Esophagus squamous epithelium (tissue), 5 donors: ENCODE results near the gene SLC25A46. TPM values are rescaled to one million over a fixed set of nuclear protein-coding genes. Genes with fewer than 3 reads are reported as not detected.
"Not testable (repeated sequence)": the region's sequence is repeated elsewhere in the genome, so short reads cannot be mapped to it uniquely, and the experiment has no call there.

ENCODE experiments used
- DNase-seq: peaks from one replicate; lab custom pipeline; 2025; lab: John Stamatoyannopoulos, UW
- H3K27ac ChIP-seq, 4 donors: fragments of 200-600 bp; sonication (generic); one replicate each; pipeline ENCODE4 v1.5.1; 2016 to 2019; ENCODE audit warnings: mild to moderate bottlenecking in 1 of 4
- H3K27me3 ChIP-seq, 4 donors: fragments of 200-600 bp; sonication (generic); 1 replicate in 3 of 4; 2 replicates in 1 of 4; pipeline versions ENCODE4 v1.5.1 to v1.6.0; 2017 to 2021; ENCODE audit warnings: antibody characterized with exemption in 1 of 4
- H3K36me3 ChIP-seq, 3 donors: fragments of 200-600 bp; sonication (generic); one replicate each; pipeline ENCODE4 v1.5.1; 2016 to 2019
- H3K4me1 ChIP-seq, 3 donors: fragments of 200-600 bp; sonication (generic); one replicate each; pipeline ENCODE4 v1.5.1; 2017 to 2019
- H3K4me3 ChIP-seq, 4 donors: fragments of 200-600 bp; sonication (generic); 1 replicate in 3 of 4; 2 replicates in 1 of 4; pipeline ENCODE4 v1.5.1; 2016 to 2019; ENCODE audit warnings: mild to moderate bottlenecking in 2 of 4, moderate library complexity in 1 of 4
- H3K9me3 ChIP-seq, 3 donors: fragments of 200-600 bp; sonication (generic); one replicate each; pipeline ENCODE4 v1.5.1; 2016 to 2019
- CTCF ChIP-seq, 6 experiments: fragments of 450-650 bp in 4 of 6; fragments of 200-600 bp in 2 of 6; sonication (generic) in 2 of 6; IDR thresholded peaks; one replicate each; pipeline ENCODE4 v1.5.1; 2016 to 2019; ENCODE audit warnings: antibody characterized with exemption in 6 of 6, mild to moderate bottlenecking in 4 of 6, moderate library complexity in 4 of 6
- POLR2A ChIP-seq, 4 donors: fragments of 450-650 bp; IDR thresholded peaks; one replicate each; pipeline ENCODE4 v1.6.1; 2017; ENCODE audit warnings: antibody characterized with exemption in 4 of 4, mild to moderate bottlenecking in 4 of 4, moderate library complexity in 3 of 4
- whole genome bisulfite sequencing, 2 donors: methylation state at CpG; one replicate each; pipeline ENCODE4 v1.1.5; 2018; 5-methylcytosine and 5-hydroxymethylcytosine counted together
- intact Hi-C: fragments of 100-400 bp; cut with DNase I; formaldehyde crosslinking; loops from one replicate; pipeline ENCODE4 v1.15.0; 2022
- total RNA-seq, 4 donors: library from RNA; depleted of rRNA; stranded (reverse); fragments of >200 nt; gene quantifications; one replicate each; pipeline ENCODE4 v1.1.0, GENCODE V29; 2016
- donor health status: DM: yes; HTN: yes; CAD: no.

Gene SLC25A46
- 10 to 100 TPM; 24.6 to 56.0 (median 49.0) TPM for total RNA-seq

DNA sequence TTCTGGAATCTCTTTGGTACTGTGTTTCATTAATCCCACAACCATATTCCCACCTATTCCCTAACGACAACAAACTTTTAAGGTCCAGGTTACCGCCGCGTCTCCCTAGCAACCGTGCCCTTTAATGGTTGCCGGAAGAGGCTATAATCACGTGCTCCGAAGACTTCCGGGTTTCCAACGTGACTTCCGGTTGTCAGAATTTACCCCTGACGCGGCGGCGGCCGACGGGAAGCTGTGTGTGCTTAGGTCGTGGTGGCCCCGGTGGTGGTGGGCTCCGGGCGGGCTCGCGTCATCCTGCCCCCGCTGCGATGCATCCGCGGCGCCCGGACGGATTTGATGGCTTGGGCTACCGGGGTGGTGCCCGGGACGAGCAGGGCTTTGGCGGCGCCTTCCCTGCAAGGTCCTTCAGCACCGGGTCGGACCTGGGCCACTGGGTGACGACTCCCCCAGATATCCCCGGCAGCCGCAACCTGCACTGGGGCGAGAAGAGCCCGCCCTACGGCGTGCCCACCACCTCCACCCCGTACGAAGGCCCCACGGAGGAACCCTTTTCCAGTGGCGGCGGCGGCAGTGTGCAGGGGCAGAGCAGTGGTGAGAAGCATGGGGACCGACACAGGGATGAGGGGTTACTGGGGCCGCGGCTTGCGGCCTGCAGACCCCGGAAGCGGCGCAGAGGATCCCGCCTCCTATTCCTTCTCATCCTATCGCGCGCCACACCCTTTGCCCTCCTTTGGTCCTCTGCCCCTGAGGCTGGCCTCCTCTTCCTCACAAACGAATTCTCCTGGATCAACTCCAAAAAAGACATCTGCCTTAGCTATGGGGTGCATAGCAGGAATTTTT lies at the start of gene SLC25A46:
TSS of gene SLC25A46 (plus strand) at position 196 of the 840 bp plus-strand sequence. CDS start at position 309, 113 bp downstream.
- DNase-seq = peak; percentile 57
- TF ChIP-seq POLR2A (IDR thresholded peaks at IDR 0.05) (peak in 2 of 4 donors; percentile 61 to 63), CTCF (IDR thresholded peaks at IDR 0.05) (peak in 1 of 6 experiments; percentile 1)

GRCh38 chr5:110690587-110690986 lies 48.2 kb upstream of the SLC25A46 start:
- H3K27me3 ChIP-seq, DNase-seq, H3K27ac ChIP-seq, intact Hi-C loops, H3K4me3 ChIP-seq, H3K9me3 ChIP-seq, H3K4me1 ChIP-seq, H3K36me3 ChIP-seq: not testable (repeated sequence)
- 75 to 82% methylated on average over 1 of the region's 1 CpG for WGBS, 2 donors

More for the DNA sequence above, at the start of gene SLC25A46:
- H3K4me3 ChIP-seq = peak within 1 kb of the TSS; percentile 76 to 100 (median 90)
- peaks cover 6 to 27% (median 14%) of the 10 kb centered on the region in 3 donors for H3K4me1 ChIP-seq
- H3K27me3 ChIP-seq = peaks cover 0 to 1% (median 0%) of the 10 kb centered on the region in 4 donors
- H3K27ac ChIP-seq = peak within 1 kb of the TSS; percentile 87 to 92 (median 90)
- H3K9me3 ChIP-seq = no peaks in the 10 kb centered on the region
- H3K36me3 ChIP-seq = peaks cover 0 to under 1% (median 0%) of the 10 kb centered on the region in 3 donors
- 0 to 1% methylated on average over 17 to 25 of the region's 62 CpGs for WGBS, 2 donors
- intact Hi-C loops = no loop called here

DNA sequence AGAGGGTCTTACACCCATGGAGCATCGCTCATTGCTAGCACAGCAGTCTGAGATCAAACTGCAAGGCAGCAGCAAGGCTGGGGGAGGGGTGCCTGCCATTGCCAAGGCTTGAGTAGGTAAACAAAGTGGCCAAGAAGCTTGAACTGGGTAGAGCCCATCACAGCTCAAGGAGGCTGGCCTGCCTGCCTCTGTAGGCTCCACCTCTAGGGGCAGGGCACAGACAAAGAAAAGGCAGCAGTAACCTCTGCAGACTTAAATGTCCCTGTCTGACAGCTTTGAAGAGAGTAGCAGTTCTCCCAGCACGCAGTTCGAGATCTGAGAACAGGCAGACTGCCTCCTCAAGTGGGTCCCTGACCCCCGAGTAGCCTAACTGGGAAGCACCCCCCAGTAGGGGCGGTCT lies 46.1 kb upstream of the SLC25A46 start:
- H3K36me3 ChIP-seq, H3K9me3 ChIP-seq, H3K27me3 ChIP-seq, intact Hi-C loops, H3K27ac ChIP-seq, DNase-seq, H3K4me1 ChIP-seq, H3K4me3 ChIP-seq: not testable (repeated sequence)
- WGBS, 2 donors = 71 to 94% methylated on average over 3 to 4 of the region's 5 CpGs

DNA sequence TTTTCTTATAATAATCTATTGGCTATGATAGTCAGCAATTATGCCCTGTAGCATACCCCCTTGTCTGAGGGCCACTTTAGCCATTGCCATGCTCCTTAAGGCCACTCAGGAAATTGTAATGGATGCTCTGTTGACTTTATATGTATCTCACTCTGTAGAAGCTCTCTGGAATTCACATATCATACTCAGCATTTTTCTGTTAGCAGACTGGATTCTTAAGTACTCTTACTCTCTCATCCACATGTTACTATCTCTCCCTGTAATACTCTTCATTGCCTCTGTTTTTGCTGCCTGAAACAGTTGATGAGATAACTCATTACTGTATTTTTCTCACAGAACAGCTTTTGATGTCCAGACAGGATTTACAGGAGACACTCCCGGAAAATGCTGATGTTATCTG lies 36.5 kb upstream of the SLC25A46 start:
- H3K36me3 ChIP-seq = no peaks in the 10 kb centered on the region
- H3K27me3 ChIP-seq = no peaks in the 10 kb centered on the region
- no peak overlapping the region for H3K27ac ChIP-seq
- no peaks in the 10 kb centered on the region for H3K9me3 ChIP-seq
- intact Hi-C loops = no loop called here
- TF ChIP-seq CTCF (IDR thresholded peaks at IDR 0.05) (no peak), POLR2A (IDR thresholded peaks at IDR 0.05) (no peak)
- WGBS, 2 donors = 56 to 60% methylated on average over 1 of the region's 1 CpG
- DNase-seq = no peak
- no peak overlapping the region for H3K4me3 ChIP-seq
- H3K4me1 ChIP-seq = no peaks in the 10 kb centered on the region

GRCh38 chr5:110702704-110703103 lies 36.1 kb upstream of the SLC25A46 start:
- intact Hi-C loops = no loop called here
- DNase-seq = no peak
- Histone ChIP-seq H3K9me3 (no peaks in the 10 kb centered on the region), H3K27ac (no peak overlapping the region), H3K4me3 (no peak overlapping the region), H3K27me3 (no peaks in the 10 kb centered on the region), H3K36me3 (no peaks in the 10 kb centered on the region), H3K4me1 (no peaks in the 10 kb centered on the region)
- 43 to 50% methylated on average over 3 of the region's 3 CpGs for WGBS, 2 donors
- TF ChIP-seq POLR2A (IDR thresholded peaks at IDR 0.05) (no peak), CTCF (IDR thresholded peaks at IDR 0.05) (no peak)

GRCh38 chr5:110703481-110703880 lies 35.3 kb upstream of the SLC25A46 start:
- TF ChIP-seq CTCF (IDR thresholded peaks at IDR 0.05) = no peak
- no peak for TF ChIP-seq POLR2A (IDR thresholded peaks at IDR 0.05)
- Histone ChIP-seq H3K9me3 (no peaks in the 10 kb centered on the region), H3K36me3 (no peaks in the 10 kb centered on the region), H3K4me1 (no peaks in the 10 kb centered on the region), H3K4me3 (no peak overlapping the region), H3K27me3 (no peaks in the 10 kb centered on the region), H3K27ac (no peak overlapping the region)
- WGBS, 2 donors = 35 to 42% methylated on average over 2 of the region's 2 CpGs
- intact Hi-C loops = no loop called here
- no peak for DNase-seq
